HG03135 (cell line): ENCODE data around the gene CEP85L.
A peak's percentile ranks its signal among the peaks of the same experiment; 100 is the strongest.

ENCODE experiments used
- ATAC-seq: cut with Tn5 transposase; IDR thresholded peaks from one replicate; pipeline ENCODE4 v1.9.1; 2021; ENCODE audit warnings: mild to moderate bottlenecking, moderate library complexity; ENCODE audit not compliant: unreplicated experiment

CEP85L gene

DNA sequence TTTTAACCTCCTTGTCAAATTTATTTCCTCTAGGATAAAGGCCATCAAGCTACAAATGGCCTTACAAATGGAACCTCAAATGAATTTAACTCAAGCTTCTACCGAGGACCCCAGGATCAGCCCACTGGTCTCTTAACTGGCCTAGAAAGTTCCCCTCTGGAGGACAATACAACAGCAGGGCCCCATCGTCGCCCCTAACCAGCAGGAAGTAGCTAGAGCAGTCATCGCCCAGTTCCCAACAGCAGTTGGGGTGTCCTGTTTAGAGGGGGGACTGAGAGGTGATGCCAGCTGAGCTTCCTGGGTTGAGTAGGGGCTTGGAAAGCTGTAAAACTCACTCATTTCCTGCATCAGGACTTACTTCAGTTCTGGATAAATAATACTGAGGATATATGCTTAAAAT, 25.6 kb downstream of the CEP85L start:
- no peak for ATAC-seq

DNA sequence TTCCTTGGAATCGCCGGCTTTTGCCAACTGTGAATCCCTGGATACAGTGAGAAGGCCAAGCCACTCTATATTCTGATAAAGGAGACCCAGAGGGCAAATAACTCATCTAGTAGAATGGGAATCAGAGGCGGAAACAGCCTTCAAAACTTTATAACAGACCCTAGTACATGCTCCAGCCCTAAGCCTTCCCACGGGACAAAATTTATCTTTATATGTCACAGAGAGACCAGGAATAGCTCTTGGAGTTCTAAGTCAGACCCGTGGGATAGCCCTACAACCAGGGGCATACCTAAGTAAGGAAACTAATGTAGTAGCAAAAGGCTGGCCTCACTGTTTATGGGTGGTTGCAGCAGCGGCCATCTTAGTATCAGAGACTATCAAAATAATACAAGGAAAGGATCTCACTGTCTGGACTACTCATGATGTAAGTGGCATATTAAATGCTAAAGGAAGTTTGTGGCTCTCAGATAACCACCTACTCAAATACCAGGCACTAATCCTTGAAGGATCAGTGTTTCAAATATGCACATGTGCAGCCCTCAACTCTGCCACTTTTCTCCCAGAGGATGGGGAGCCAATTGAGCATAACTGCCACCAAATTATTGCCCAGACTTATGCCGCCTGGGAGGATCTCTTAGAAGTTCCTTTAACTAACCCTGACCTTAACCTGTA, 29.5 kb downstream of the CEP85L start:
- no peak for ATAC-seq

DNA sequence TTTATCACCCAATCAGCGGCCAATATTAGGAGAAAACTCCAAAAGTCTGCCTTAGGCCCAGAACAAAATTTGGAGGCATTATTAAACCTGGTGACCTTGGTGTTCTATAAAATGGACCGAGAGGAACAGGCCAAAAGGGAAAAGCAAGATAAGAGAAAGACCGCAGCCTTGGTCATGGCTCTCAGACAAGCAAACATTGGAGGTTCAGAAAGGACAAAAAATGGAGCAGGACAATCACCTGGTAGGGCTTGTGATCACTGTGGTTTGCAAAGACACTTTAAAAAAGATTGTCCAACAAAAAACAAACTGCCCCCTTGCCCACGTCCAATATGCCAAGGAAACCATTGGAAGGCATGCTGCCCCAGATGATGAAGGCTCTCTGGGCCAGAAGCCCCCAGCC, 31.2 kb downstream of the CEP85L start:
- no peak for ATAC-seq

DNA sequence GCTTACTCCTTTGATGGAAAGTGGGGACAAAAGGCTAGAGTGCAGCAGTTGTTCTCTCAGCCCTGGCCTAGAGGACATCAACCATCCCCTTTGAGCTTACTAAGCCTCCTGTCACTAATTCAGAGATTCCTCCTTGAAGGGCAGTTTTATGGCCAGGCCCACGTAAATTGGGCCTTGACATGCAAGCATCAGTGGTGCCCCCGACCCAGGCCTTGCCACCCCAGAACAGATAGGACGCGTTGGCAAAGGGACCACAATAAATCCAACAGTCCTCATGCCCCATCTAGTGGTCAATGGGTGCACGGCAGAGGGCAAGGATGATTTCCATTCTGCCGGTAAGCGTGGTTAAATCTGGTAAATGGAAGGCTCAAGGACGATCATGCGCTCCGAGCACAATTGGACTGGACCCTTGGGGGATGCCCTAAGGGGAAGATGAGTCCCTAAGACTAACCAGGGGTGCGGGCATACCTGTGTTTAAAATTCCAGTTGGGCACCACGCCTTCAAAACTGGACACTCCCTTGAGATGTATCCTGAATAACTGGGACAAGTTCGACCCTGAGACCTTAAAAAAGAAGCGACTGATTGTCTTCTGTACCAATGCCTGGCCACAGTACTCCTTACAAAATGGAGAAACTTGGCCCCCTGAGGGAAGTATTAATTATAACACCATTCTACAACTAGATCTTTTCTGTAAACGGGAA, 32.6 kb downstream of the CEP85L start:
- peak; percentile 89 for ATAC-seq

DNA sequence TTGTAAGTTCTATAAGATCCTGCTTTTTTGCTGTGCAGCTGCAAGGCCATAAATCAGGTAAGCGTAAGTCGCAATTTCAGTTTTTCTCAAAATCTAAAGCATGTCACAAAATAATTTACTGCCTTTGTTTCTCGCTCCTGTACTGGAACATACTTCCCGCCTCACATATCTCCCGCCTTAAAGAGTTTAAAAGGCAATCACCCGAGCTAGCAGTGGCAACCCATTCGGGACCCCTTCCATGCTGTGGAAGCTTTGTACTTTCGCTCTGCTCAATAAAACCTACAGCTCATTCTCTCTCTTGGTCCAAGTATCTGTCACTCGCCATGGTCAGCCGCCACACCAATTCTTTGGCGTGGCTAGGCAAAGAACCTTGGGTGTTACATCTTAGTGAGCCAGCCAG, 34.0 kb downstream of the CEP85L start:
- ATAC-seq = no peak

DNA sequence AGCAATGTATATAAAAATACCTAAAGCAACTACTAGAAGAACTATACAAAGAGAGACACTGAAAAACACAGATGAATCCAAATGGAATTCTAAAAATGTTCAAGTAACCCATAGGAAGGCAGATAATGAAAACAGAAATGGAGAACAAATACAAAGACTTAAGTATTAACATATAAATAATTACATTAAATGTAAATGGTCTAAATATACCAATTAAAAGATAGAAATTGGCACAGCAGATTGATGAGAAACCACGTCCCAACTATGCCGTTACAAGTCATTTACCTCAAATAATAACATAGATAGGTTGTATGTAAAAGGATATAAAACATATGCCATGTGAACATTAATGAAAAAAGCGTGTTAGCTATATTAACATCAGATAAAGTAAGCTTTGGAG, 40.1 kb downstream of the CEP85L start:
- no peak for ATAC-seq

DNA sequence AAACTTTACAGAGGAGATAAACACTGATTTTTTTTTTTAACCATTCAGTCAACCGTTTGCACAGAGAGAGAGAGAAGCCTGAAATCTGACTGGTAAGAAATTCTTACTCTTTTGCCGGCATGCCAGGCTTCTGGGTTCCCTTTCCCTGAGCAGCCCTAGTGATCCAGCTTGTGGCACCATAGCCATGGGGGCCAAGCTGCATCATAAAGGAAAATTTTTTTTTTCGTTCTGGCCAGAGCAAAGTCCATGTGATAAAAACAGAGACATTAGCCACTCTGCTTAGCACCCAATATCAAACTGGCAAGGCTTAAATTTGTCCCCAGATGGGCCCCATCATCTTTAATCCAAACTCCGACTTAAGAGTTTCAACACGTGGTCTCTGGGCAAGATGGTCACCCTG, 44.5 kb downstream of the CEP85L start:
- no peak for ATAC-seq

DNA sequence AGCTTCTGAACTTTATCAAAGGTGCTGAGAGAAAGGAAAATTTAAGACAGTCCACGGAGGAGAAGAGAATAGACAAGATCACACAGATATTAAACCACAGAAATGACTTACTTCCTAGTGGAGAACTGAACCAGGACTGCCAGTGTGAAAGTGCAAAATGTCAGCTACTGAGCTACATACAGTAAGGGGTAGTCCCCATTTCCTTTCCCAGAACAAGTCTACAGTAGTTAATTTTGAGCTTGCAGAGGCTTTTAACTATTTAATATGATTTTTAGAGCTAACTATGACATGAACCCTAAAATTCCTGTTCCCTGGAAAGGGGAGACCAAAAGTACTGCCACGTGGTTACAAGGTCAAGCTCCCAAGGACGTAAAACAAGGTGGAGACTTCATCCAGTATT, 45.1 kb downstream of the CEP85L start:
- ATAC-seq = no peak

DNA sequence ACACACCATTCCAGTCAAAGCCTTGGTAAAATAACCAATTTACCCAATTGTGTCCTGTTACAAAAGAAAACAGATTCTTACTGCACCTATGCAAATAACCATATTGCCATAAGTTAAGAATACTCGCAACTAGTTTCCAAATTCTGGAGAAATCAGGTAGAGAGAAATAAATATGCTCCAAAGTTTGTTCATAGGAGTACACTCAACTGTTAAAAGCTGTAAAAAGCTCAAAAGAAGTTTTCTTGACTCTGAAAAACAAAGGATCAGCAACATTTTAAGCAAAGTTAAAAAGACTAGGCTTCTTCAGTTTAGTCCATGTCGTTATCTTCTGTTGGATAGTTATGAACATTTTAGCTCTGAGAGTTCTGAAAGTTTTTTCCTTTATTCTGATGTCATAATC, 48.0 kb downstream of the CEP85L start:
- ATAC-seq = no peak

DNA sequence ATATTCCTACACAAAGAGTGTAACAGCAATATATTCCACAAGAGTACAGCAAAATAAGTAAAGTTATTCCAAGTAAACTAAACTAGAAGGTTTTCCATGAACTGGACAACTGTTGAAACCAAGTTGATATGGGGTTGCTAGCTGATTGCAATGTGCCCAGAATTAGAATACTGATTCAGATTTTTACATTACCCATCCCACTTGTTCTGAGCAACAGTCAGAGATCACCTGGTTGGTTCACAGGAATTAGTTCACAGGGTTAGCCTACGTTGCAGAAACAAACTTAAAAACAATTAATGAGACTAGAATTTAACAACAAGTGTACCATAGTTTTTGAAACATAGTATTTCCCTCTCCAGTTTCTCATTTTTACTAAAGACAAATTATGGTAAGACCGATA, 49.1 kb downstream of the CEP85L start:
- ATAC-seq = no peak

DNA sequence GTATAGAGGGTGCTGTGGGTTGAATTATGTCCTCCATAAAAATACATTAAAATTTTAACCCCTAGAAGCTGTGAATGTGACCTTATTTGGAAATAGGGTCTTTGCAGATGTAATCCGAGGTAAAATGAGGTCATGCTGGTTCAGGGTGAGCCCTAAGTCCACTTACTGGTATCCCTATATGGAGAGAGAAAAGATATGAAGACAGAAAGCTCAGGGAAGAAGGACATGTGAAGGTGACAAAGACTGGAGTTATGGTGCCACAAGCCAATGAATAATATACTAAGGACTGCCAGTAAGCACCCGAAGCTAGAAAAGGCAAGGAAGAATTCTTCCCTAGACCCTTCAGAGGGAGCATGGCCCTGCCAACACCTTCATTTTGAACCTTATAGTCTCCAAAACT, 53.1 kb downstream of the CEP85L start:
- no peak for ATAC-seq

DNA sequence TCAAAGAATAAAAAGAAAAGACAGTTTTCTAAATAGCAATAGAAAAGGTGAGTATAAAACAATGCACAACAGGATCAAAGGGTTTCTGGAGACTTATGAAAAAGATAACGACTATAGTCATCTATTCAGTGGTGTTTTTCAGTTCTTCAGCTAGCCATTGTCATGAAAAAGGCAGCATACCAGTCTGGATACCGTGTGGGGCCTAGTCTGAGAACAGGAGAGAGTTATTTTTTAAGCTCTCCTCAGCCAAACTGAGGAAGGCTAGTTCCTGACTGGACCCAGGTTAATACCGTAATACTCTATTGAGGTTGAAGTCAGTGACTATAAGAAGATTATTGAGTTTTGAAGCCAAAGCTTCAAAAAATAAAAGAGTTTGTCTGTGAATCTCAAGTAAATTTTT, 53.8 kb downstream of the CEP85L start:
- no peak for ATAC-seq

DNA sequence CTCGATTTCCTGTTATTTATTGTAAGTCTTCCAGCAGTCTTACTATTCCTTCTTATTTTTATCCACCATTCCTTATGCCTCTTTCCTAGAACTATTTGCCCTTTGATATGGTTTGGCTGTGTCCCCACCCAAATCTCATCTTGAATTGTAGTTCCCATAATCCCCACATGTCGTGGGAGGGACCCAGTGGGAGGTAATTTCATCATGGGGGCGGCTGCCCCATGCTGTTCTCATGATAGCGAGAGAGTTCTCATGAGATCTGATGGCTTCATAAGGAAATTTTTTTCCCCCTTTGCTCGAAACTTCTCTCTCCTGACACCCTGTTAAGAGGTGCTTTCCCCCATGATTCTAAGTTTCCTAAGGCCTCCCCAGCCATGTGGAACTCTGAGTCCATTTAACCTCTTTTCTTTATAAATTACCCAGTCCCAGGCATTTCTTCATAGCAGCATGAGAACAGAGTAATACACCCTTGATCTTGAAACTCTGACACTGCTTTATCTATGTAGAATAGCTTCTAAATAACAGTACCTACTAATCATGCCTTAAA, 54.5 kb downstream of the CEP85L start:
- ATAC-seq = no peak

DNA sequence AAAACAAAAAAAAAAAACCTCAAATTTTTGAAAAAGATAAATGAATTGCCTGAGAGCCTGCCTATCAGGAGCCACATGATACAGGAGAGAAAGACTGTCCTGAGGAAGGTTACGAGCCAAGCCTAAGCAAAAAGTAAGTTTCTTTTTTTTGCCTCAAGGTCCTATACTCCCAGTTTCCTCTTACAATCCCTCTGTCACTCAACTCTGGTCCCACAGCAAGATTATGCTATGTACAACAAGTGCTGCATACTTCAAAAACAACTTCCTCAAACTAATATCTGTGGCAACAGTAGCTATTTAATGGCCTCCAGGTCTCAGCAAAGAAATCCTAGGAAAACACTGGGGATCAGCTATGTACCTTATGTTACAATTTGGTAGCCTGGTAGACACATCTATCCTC, 56.5 kb downstream of the CEP85L start:
- no peak for ATAC-seq

DNA sequence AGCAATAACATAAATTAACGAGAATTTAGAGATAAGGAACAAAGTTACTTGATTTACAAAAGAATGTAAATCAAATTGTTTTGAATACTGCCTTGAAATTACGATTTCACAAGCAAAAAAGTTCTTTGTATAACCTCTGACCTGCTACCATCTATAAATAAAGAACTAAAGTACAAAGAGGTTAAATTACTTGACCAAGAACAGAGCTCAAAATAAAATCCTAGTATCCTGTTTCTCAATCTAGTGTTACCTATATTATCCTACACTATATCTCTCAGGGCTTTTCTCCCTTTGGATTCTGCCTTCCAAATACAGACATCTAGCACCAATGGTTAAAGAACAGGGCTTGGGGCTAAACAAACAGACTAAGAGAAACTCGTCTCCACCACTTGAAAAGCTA, 59.5 kb downstream of the CEP85L start:
- no peak for ATAC-seq

DNA sequence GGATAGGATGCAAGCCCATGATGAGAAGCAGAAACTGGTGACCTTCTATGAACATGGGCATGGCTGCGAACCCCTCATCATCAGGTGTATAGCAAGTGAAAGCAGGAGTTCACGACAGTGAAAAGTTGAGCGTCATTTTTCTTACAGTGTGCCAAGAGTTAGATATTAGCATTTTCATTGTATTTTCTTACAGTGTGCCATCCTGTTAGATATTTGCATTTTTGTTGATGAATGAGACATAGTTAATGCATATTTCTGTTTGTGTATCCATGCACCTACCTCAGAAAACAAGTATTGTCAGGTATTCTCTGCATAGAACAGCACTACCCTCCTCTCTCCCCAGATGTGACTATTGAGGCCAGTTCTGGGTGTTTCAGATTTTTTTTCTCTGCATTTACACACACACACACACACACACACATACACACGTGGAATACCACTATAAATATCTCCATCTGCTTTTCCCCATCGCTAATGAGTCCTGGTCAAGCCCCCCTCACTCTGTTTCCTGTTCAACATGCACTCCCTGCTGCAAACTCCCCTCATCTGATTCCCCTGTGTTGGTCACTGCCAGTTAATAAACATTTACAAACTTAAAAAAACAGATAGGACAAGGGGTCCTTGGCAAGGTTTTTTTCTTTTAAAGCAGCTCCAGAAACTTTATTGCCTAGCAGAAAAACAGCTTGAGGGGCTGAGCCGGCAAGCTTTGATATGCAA, 61.6 kb downstream of the CEP85L start:
- no peak for ATAC-seq

DNA sequence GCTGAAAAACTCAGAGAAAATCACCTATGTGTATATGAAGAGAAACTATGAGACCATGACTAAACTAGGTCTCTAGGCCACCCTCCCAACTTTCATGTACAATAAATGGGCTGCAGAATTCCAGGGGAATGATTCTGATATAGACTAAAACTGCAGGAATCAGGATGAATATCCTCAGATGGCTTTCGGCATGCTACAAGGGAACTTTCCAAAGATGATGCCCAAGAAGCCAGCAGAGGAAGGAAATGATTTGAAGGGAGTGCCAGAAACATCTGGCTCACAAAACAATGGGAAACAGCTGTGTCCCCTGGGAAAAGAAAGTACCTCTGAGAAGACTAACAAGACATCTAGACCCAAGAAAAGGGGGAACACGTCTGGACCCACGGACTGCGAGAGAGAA, 62.2 kb downstream of the CEP85L start:
- no peak for ATAC-seq

DNA sequence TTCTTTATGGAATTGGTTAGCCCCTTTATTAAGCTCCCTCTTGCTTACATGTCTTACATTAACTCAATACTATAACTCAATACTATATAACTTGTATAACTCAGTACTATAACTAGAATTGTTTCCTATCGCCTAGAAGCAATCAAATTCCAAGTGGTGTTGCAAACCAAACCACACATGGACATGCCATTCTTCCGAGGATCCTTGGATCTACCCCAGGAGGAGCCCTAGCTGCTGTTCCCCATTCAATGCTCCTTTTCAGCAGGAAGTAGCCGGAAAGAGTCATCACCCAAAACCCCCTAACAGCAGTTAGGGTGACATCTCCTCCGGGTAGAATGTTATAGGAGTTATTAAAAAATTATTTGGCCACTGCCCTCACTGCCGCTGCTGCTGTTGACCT, 62.8 kb downstream of the CEP85L start:
- no peak for ATAC-seq

DNA sequence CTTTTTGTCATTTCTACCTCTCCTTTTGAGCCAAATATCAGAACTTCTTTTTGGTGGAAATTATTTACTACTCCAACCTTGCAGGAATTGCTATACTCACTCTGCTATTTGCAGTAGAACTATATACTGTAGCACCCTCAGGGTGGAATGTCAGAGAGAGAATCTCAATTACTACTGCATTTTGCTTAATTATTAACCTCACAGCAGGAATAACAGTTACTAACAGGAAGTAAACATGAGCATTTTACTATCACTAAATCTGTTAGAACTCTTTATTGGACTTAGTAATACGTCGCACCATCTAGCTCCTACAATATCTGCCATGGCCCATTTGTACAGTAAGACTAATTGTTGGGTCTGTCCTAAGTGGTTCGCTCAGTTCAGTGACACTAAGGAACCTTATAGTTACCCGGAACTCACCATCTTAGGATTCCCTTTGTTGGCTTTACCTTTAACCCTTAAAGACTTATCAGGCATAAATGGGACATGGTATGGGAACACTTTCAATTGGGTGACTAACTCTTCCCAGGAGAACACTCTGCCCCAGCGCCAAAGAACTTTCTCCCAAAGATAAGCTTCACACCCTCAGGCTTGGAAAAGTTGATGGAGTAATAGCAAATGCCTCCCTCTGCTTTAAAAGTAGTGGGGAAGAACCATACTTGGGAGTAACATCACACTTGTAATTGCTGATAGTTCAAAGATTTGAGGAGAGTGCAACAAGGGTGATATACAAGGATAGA, 64.5 kb downstream of the CEP85L start:
- no peak for ATAC-seq

DNA sequence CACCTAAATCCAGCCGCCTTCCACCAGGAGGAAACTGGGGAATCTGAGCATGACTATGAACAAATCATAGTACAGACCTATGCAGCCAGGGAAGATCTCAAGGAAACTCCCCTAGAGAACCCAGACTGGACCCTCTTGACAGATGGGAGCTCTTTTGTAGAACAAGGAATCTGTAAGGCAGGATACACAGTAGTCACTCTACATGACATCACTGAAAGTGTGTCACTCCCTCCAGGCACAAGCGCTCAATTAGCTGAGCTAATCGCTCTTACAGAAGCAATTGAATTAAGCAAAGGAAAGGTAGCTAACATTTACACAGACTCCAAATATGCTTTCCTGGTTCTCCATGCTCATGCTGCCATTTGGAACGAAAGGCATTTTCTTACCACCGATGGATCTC, 66.5 kb downstream of the CEP85L start:
- no peak for ATAC-seq

DNA sequence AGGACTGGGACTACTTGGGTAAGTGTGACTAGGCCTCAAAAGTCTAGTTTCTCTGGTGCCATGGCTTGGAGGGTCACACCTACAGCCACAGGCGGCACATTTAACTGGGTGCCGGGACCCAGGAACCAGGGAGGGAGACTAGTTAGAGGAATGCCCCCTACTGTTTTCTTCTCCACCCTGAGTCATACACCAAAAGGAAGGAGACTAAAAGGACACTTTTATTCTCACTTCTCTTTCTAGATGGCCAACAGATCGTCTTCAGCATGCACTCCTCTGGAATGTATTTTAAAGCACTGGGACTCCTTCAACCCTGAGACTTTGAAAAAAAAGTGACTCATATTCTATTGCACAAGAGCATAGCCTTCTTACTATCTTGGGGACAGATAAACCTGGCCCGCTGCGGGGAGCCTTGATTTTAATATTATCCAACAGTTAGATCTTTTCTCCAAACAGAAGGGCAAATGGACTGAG, 69.9 kb downstream of the CEP85L start:
- no peak for ATAC-seq
